ENCODE measurements around the gene SDK1. TPM values are rescaled to one million over a fixed set of nuclear protein-coding genes. Genes with fewer than 3 reads are reported as not detected.
A peak's percentile ranks its signal among the peaks of the same experiment; 100 is the strongest.

The SDK1 gene
- total RNA-seq, 1 donor: 0.27 TPM

- DNase-seq (ENCODE audit: low read depth): no peak
- no peak for TF ChIP-seq CTCF (IDR thresholded peaks at IDR 0.05; ENCODE audit: insufficient read depth, low read length)
- no peak overlapping the region for H3K4me3 ChIP-seq (ENCODE audit: low read depth, low read length)
These were observed 616.4 kb downstream of the SDK1 start for GRCh38 chr7:3917436-3917835.

- no peak overlapping the region for H3K4me3 ChIP-seq (ENCODE audit: low read depth, low read length)
- no peak for TF ChIP-seq CTCF (IDR thresholded peaks at IDR 0.05; ENCODE audit: insufficient read depth, low read length)
- DNase-seq (ENCODE audit: low read depth): no peak
These were observed 617.5 kb downstream of the SDK1 start for GRCh38 chr7:3918576-3918975.

GRCh38 chr7:3922175-3922635 is 621.2 kb downstream of the SDK1 start:
- DNase-seq (ENCODE audit: low read depth): peak; percentile 55
- no peak overlapping the region for H3K4me3 ChIP-seq (ENCODE audit: low read depth, low read length)
- TF ChIP-seq CTCF (IDR thresholded peaks at IDR 0.05; ENCODE audit: insufficient read depth, low read length): no peak

GRCh38 chr7:3923307-3923918 is 622.4 kb downstream of the SDK1 start:
- TF ChIP-seq CTCF (IDR thresholded peaks at IDR 0.05; ENCODE audit: insufficient read depth, low read length): no peak
- no peak for DNase-seq (ENCODE audit: low read depth)
- no peak overlapping the region for H3K4me3 ChIP-seq (ENCODE audit: low read depth, low read length)

GRCh38 chr7:3924277-3924676 is 623.2 kb downstream of the SDK1 start:
- H3K4me3 ChIP-seq (ENCODE audit: low read depth, low read length): no peak overlapping the region
- no peak for TF ChIP-seq CTCF (IDR thresholded peaks at IDR 0.05; ENCODE audit: insufficient read depth, low read length)
- no peak for DNase-seq (ENCODE audit: low read depth)

GRCh38 chr7:3927446-3928110 is 626.5 kb downstream of the SDK1 start:
- H3K4me3 ChIP-seq (ENCODE audit: low read depth, low read length): no peak overlapping the region
- no peak for TF ChIP-seq CTCF (IDR thresholded peaks at IDR 0.05; ENCODE audit: insufficient read depth, low read length)
- DNase-seq (ENCODE audit: low read depth): no peak

Measured in fibroblast of the aortic adventitia (primary cell).